Measurements from ENCODE around the gene MDFIC. TPM values are rescaled to one million over a fixed set of nuclear protein-coding genes. Genes with fewer than 3 reads are reported as not detected.

The MDFIC gene
- total and polyA plus RNA-seq, 4 donors = 3.2 to 6.6 (median 5.3) TPM

GRCh38 chr7:115040057-115040456, 118.2 kb downstream of the MDFIC start:
- Histone ChIP-seq H3K27ac (ENCODE audit: low read depth in 1 of 2, low read length in 2 of 2) (no peak overlapping the region), H3K4me1 (ENCODE audit: control insufficient read depth in 4 of 4, insufficient read depth in 4 of 4, low read length in 3 of 4) (peaks cover 0 to 6% (median 2%) of the 10 kb centered on the region in 4 donors), H3K27me3 (ENCODE audit: control insufficient read depth in 4 of 4, insufficient read depth in 4 of 4, low read length in 3 of 4) (no peaks in the 10 kb centered on the region), H3K36me3 (ENCODE audit: control insufficient read depth in 4 of 4, insufficient read depth in 3 of 4, low read depth in 1 of 4, low read length in 3 of 4) (no peaks in the 10 kb centered on the region), H3K4me3 (ENCODE audit: low read depth in 1 of 3, low read length in 3 of 3) (no peak overlapping the region), H3K9me3 (ENCODE audit: control insufficient read depth in 4 of 4, low read length in 3 of 4) (no peaks in the 10 kb centered on the region), H3K9ac (ENCODE audit: low read depth in 1 of 2, low read length in 2 of 2) (no peak overlapping the region)
- no peak for TF ChIP-seq RXRA (IDR thresholded peaks at IDR 0.05)
- no peak for TF ChIP-seq RAD21 (IDR thresholded peaks at IDR 0.05)
- no peak for TF ChIP-seq ATF3 (IDR thresholded peaks at IDR 0.05)
- no peak for TF ChIP-seq MAX (IDR thresholded peaks at IDR 0.05)
- no peak for TF ChIP-seq FOXA2 (IDR thresholded peaks at IDR 0.05)
- WGBS = 82% methylated on average over 8 of the region's 8 CpGs
- no peak for DNase-seq (ENCODE audit: low spot score)

- H3K9me3 ChIP-seq (ENCODE audit: control insufficient read depth in 4 of 4, low read length in 3 of 4) = no peaks in the 10 kb centered on the region
- no peak for DNase-seq (ENCODE audit: low spot score)
- no peaks in the 10 kb centered on the region for H3K27me3 ChIP-seq (ENCODE audit: control insufficient read depth in 4 of 4, insufficient read depth in 4 of 4, low read length in 3 of 4)
- no peaks in the 10 kb centered on the region for H3K36me3 ChIP-seq (ENCODE audit: control insufficient read depth in 4 of 4, insufficient read depth in 3 of 4, low read depth in 1 of 4, low read length in 3 of 4)
- H3K27ac ChIP-seq (ENCODE audit: low read depth in 1 of 2, low read length in 2 of 2) = no peak overlapping the region
- TF ChIP-seq MAX (IDR thresholded peaks at IDR 0.05) = no peak
- TF ChIP-seq YY1 (IDR thresholded peaks at IDR 0.05) = no peak
- TF ChIP-seq FOXA2 (IDR thresholded peaks at IDR 0.05) = no peak
- no peak for TF ChIP-seq ZBTB33 (IDR thresholded peaks at IDR 0.05)
- no peak for TF ChIP-seq RXRA (IDR thresholded peaks at IDR 0.05)
- no peak for TF ChIP-seq CTCF (IDR thresholded peaks at IDR 0.05; ENCODE audit: low read depth, low read length, missing input control)
- no peak for TF ChIP-seq RAD21 (IDR thresholded peaks at IDR 0.05)
- TF ChIP-seq EGR1 (IDR thresholded peaks at IDR 0.05; ENCODE audit: low read depth in 2 of 2) = no peak
- no peak for TF ChIP-seq JUND (IDR thresholded peaks at IDR 0.05)
- no peak for TF ChIP-seq HNF4A (conservative IDR thresholded peaks at IDR 0.05)
- no peak for TF ChIP-seq TAF1 (conservative IDR thresholded peaks at IDR 0.05)
- TF ChIP-seq FOXA1 (IDR thresholded peaks at IDR 0.05) = no peak
- no peak for TF ChIP-seq ATF3 (IDR thresholded peaks at IDR 0.05)
- TF ChIP-seq REST (IDR thresholded peaks at IDR 0.05) = no peak
- TF ChIP-seq GABPA (IDR thresholded peaks at IDR 0.05 in 1 of 2, conservative IDR thresholded peaks at IDR 0.05 in 1 of 2) = no peak
- TF ChIP-seq NR2F2 (IDR thresholded peaks at IDR 0.05) = no peak
- no peak for TF ChIP-seq SP1 (IDR thresholded peaks at IDR 0.05)
- TF ChIP-seq HNF4G (IDR thresholded peaks at IDR 0.05) = no peak
- H3K4me1 ChIP-seq (ENCODE audit: control insufficient read depth in 4 of 4, insufficient read depth in 4 of 4, low read length in 3 of 4) = peaks cover 0 to 6% (median 2%) of the 10 kb centered on the region in 4 donors
- H3K9ac ChIP-seq (ENCODE audit: low read depth in 1 of 2, low read length in 2 of 2) = no peak overlapping the region
- H3K4me3 ChIP-seq (ENCODE audit: low read depth in 1 of 3, low read length in 3 of 3) = no peak overlapping the region
These were observed 118.6 kb downstream of the MDFIC start for GRCh38 chr7:115040495-115040894.

All from liver (tissue), 9 donors.